Measurements from ENCODE around the gene CTNNA2. TPM values are rescaled to one million over a fixed set of nuclear protein-coding genes. Genes with fewer than 3 reads are reported as not detected.

Gene CTNNA2
- total and polyA plus RNA-seq, 9 of the 15 experiments (the other 6 are each of a cell fraction or from before 2014, with no cell fraction given): 0.03 to 0.40 (median 0.15) TPM

GRCh38 chr2:80420530-80421208, 907.8 kb downstream of the CTNNA2 start:
- H3K9me1 ChIP-seq (ENCODE audit: control insufficient read depth, insufficient read depth, low read length): no peaks in the 10 kb centered on the region
- no peaks in the 10 kb centered on the region for H3K79me2 ChIP-seq (ENCODE audit: control insufficient read depth, insufficient read depth, low read length)
- ChIA-PET POLR2A (interaction anchor here (1.2 kb wide), 1 partner anchor 42 kb away, joined by 3 read pairs; no protein-coding TSS in a partner anchor), CTCF (ENCODE audit: low intra/inter-chr PET ratio) (no interaction called here)
- TF ChIP-seq SMARCA4 (IDR thresholded peaks at IDR 0.05) (no peak), CXXC5 (CRISPR knock-in tag; IDR thresholded peaks at IDR 0.05) (no peak), RNF2 (IDR thresholded peaks at IDR 0.05) (no peak), NCOA6 (IDR thresholded peaks at IDR 0.05) (no peak), PHF20 (IDR thresholded peaks at IDR 0.05; ENCODE audit: partially characterized antibody) (no peak), ZNF436 (CRISPR knock-in tag; IDR thresholded peaks at IDR 0.05) (no peak), THRAP3 (IDR thresholded peaks at IDR 0.05; ENCODE audit: borderline replicate concordance) (no peak), BHLHE40 (IDR thresholded peaks at IDR 0.05; ENCODE audit: low read length) (no peak), ZNF398 (CRISPR knock-in tag; IDR thresholded peaks at IDR 0.05) (no peak), TAF9B (IDR thresholded peaks at IDR 0.05; ENCODE audit: partially characterized antibody) (no peak), ZNF318 (IDR thresholded peaks at IDR 0.05; ENCODE audit: borderline replicate concordance in 1 of 2, low read depth in 1 of 2) (no peak)
- TF ChIP-seq, protein P1, sequence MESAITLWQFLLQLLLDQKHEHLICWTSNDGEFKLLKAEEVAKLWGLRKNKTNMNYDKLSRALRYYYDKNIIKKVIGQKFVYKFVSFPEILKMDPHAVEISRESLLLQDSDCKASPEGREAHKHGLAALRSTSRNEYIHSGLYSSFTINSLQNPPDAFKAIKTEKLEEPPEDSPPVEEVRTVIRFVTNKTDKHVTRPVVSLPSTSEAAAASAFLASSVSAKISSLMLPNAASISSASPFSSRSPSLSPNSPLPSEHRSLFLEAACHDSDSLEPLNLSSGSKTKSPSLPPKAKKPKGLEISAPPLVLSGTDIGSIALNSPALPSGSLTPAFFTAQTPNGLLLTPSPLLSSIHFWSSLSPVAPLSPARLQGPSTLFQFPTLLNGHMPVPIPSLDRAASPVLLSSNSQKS (CRISPR knock-in tag; IDR thresholded peaks at IDR 0.05): no peak
- no peaks in the 10 kb centered on the region for H4K20me1 ChIP-seq (replicated peaks; ENCODE audit: control insufficient read depth, insufficient read depth, low read length)
- H3K4me1 ChIP-seq (replicated peaks in 1 of 2; ENCODE audit: control insufficient read depth in 2 of 2, insufficient read depth in 2 of 2, low read length in 2 of 2): no peaks in the 10 kb centered on the region
- no TSS peak for BruUV-seq (replicated peaks)
- intact Hi-C loops (cut with micrococcal nuclease): no loop called here
- in situ Hi-C loops (cut with MboI): no loop called here
- no peak overlapping the region for H3K9ac ChIP-seq (ENCODE audit: insufficient read depth in 1 of 2, low read depth in 2 of 2, low read length in 2 of 2)
- H3K36me3 ChIP-seq (ENCODE audit: control insufficient read depth, insufficient read depth, low read length): no peaks in the 10 kb centered on the region
- no peak overlapping the region for H3K4me3 ChIP-seq
- FAIRE-seq (no peak), ATAC-seq (no peak), DNase-seq (ENCODE audit: extremely low read depth in 1 of 4, low spot score in 3 of 4) (no peak)
- H3K9me3 ChIP-seq (replicated peaks; ENCODE audit: control insufficient read depth, insufficient read depth, low read depth, low read length): no peaks in the 10 kb centered on the region
- no peaks in the 10 kb centered on the region for H3K27me3 ChIP-seq (ENCODE audit: control insufficient read depth in 2 of 2, insufficient read depth in 2 of 2, low read length in 2 of 2)
- H3K27ac ChIP-seq (ENCODE audit: extremely low read depth, low read depth, low read length): no peak overlapping the region
- H2AFZ ChIP-seq (ENCODE audit: low read depth, low read length): no peak overlapping the region
- 4% methylated on average over 5 of the region's 6 CpGs for WGBS (ENCODE audit: insufficient coverage, low coverage, missing lambda C conversion rate)
- no peak overlapping the region for H3K4me2 ChIP-seq (ENCODE audit: insufficient read depth, low read length)

All from K562 (cell line).